KMS-11 (cell line): ENCODE results near the gene RXRA.

Experiments
- H2AFZ ChIP-seq: fragments of 200-600 bp; sonication (generic); 2 replicates; pipeline ENCODE4 v1.6.1; 2016; ENCODE audit warnings: antibody characterized with exemption, mixed run types, low read depth
- H3K27ac ChIP-seq: fragments of 200-600 bp; sonication (generic); 2 replicates; pipeline ENCODE4 v1.6.1; 2016; ENCODE audit warnings: mild to moderate bottlenecking, mixed run types
- H3K27me3 ChIP-seq: fragments of 200-600 bp; sonication (generic); 2 replicates; pipeline ENCODE4 v1.6.1; 2017; ENCODE audit warnings: mild to moderate bottlenecking, low read depth, mixed run types, moderate library complexity; ENCODE audit not compliant: insufficient read depth
- H3K36me3 ChIP-seq: fragments of 200-600 bp; sonication (generic); 2 replicates; pipeline ENCODE4 v1.6.1; 2017; ENCODE audit warnings: mild to moderate bottlenecking, mixed run types; ENCODE audit not compliant: insufficient read depth
- H3K4me1 ChIP-seq: fragments of 200-600 bp; sonication (generic); 2 replicates; pipeline ENCODE4 v1.6.1; 2016; ENCODE audit warnings: mild to moderate bottlenecking, low read depth, mixed run types; ENCODE audit not compliant: poor library complexity, severe bottlenecking
- H3K4me2 ChIP-seq: fragments of 200-600 bp; sonication (generic); 2 replicates; pipeline ENCODE4 v1.7.0; 2016; ENCODE audit warnings: mild to moderate bottlenecking, mixed run types
- H3K4me3 ChIP-seq: fragments of 200-600 bp; sonication (generic); IDR thresholded peaks from 2 replicates; pipeline ENCODE4 v1.6.1; 2017; ENCODE audit warnings: low read depth, low read length, mixed read lengths; ENCODE audit not compliant: insufficient read depth
- H3K79me2 ChIP-seq: fragments of 200-600 bp; sonication (generic); 2 replicates; pipeline ENCODE4 v1.6.1; 2016; ENCODE audit warnings: low read depth, mixed run types; ENCODE audit not compliant: insufficient read depth
- H3K9ac ChIP-seq: fragments of 200-600 bp; sonication (generic); 2 replicates; pipeline ENCODE4 v1.6.1; 2016; ENCODE audit warnings: mild to moderate bottlenecking, mixed run types
- H4K20me1 ChIP-seq: fragments of 200-600 bp; sonication (generic); 2 replicates; pipeline ENCODE4 v1.6.1; 2016; ENCODE audit warnings: mild to moderate bottlenecking, mixed run types; ENCODE audit not compliant: insufficient read depth
- CTCF ChIP-seq: fragments of 200-600 bp; sonication (generic); conservative IDR thresholded peaks from 2 replicates; pipeline ENCODE4 v1.6.1; 2017; ENCODE audit warnings: low read depth, mild to moderate bottlenecking, antibody characterized with exemption, low read length, moderate library complexity, mixed read lengths

RXRA gene

GRCh38 chr9:134302130-134302817 lies 24.0 kb upstream of the RXRA start:
- peak overlapping the region; percentile 37; the same call in 1 of the 2 replicates for H3K27ac ChIP-seq
- TF ChIP-seq CTCF: no peak

GRCh38 chr9:134303601-134304000 lies 22.7 kb upstream of the RXRA start:
- Histone ChIP-seq H3K27ac (no peak overlapping the region), H3K36me3 (no peaks in the 10 kb centered on the region), H3K4me3 (no peak overlapping the region), H3K27me3 (no peaks in the 10 kb centered on the region; the same call in 1 of the 2 replicates), H3K4me2 (no peak overlapping the region), H3K4me1 (peaks cover 24% of the 10 kb centered on the region), H3K9ac (no peak overlapping the region), H2AFZ (no peak overlapping the region), H3K79me2 (no peaks in the 10 kb centered on the region), H4K20me1 (no peaks in the 10 kb centered on the region)
- no peak for TF ChIP-seq CTCF

More at GRCh38 chr9:134302130-134302817, 24.0 kb upstream of the RXRA start:
- peaks cover 24% of the 10 kb centered on the region for H3K4me1 ChIP-seq
- no peaks in the 10 kb centered on the region; the same call in 1 of the 2 replicates for H3K27me3 ChIP-seq
- H2AFZ ChIP-seq: no peak overlapping the region
- peak overlapping the region; percentile 76 for H3K4me2 ChIP-seq
- no peaks in the 10 kb centered on the region for H4K20me1 ChIP-seq
- H3K36me3 ChIP-seq: no peaks in the 10 kb centered on the region
- no peak overlapping the region for H3K9ac ChIP-seq
- no peak overlapping the region for H3K4me3 ChIP-seq
- no peaks in the 10 kb centered on the region for H3K79me2 ChIP-seq

- peaks cover 24% of the 10 kb centered on the region for H3K4me1 ChIP-seq
- no peak overlapping the region for H3K4me3 ChIP-seq
- no peak overlapping the region for H3K27ac ChIP-seq
- no peaks in the 10 kb centered on the region for H3K79me2 ChIP-seq
- H3K27me3 ChIP-seq: no peaks in the 10 kb centered on the region; the same call in 1 of the 2 replicates
- H3K36me3 ChIP-seq: no peaks in the 10 kb centered on the region
- H3K4me2 ChIP-seq: no peak overlapping the region
- no peaks in the 10 kb centered on the region for H4K20me1 ChIP-seq
- TF ChIP-seq CTCF: no peak
- H3K9ac ChIP-seq: no peak overlapping the region
- no peak overlapping the region for H2AFZ ChIP-seq
Observed at GRCh38 chr9:134304261-134304660, 22.0 kb upstream of the RXRA start.

- no peak for TF ChIP-seq CTCF
- H3K27me3 ChIP-seq: no peaks in the 10 kb centered on the region; the same call in 1 of the 2 replicates
- no peak overlapping the region for H3K9ac ChIP-seq
Observed at GRCh38 chr9:134304690-134305089, 21.6 kb upstream of the RXRA start.

More at GRCh38 chr9:134304690-134305089, 21.6 kb upstream of the RXRA start:
- H3K4me1 ChIP-seq: peaks cover 24% of the 10 kb centered on the region
- no peak overlapping the region for H3K4me3 ChIP-seq
- no peak overlapping the region for H2AFZ ChIP-seq
- H3K36me3 ChIP-seq: no peaks in the 10 kb centered on the region
- no peak overlapping the region for H3K4me2 ChIP-seq
- H3K27ac ChIP-seq: no peak overlapping the region
- H4K20me1 ChIP-seq: no peaks in the 10 kb centered on the region
- H3K79me2 ChIP-seq: no peaks in the 10 kb centered on the region
